ENCODE results near the gene PLAGL2.
A peak's percentile ranks its signal among the peaks of the same experiment; 100 is the strongest.

The PLAGL2 gene

DNA sequence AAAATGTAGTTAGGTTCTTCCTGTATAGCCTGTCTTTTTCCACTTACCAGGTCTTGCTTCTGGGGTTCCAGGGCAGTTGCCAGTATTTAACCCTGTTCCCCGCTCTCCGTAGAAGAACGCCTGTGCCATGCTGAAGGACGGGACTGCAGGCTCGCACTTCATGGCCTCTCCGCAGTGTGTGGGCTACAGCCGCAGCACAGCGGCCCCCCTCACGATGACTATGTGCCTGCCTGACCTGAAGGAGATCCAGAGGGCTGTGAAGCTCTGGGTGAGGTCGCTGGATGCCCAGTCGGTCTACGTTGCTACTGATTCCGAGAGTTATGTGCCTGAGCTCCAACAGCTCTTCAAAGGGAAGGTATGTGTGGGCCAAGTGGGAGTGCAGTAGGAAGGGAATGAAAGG, 23.2 kb upstream of the PLAGL2 start:
- no peak overlapping the region for H3K4me3 ChIP-seq (ENCODE audit: low read depth, low read length)
- H3K4me1 ChIP-seq (ENCODE audit: control insufficient read depth, insufficient read depth, low read length) = no peaks in the 10 kb centered on the region
- no peaks in the 10 kb centered on the region for H3K27me3 ChIP-seq (ENCODE audit: control insufficient read depth, insufficient read depth, low read length)
- no peaks in the 10 kb centered on the region for H3K9me3 ChIP-seq (ENCODE audit: control insufficient read depth, insufficient read depth, low read depth, low read length)
- no peak overlapping the region for H3K27ac ChIP-seq (ENCODE audit: low read depth, low read length)
- H3K9ac ChIP-seq (ENCODE audit: low read length) = no peak overlapping the region
- peaks cover 84% of the 10 kb centered on the region for H3K36me3 ChIP-seq (ENCODE audit: control insufficient read depth, insufficient read depth, low read length)

DNA sequence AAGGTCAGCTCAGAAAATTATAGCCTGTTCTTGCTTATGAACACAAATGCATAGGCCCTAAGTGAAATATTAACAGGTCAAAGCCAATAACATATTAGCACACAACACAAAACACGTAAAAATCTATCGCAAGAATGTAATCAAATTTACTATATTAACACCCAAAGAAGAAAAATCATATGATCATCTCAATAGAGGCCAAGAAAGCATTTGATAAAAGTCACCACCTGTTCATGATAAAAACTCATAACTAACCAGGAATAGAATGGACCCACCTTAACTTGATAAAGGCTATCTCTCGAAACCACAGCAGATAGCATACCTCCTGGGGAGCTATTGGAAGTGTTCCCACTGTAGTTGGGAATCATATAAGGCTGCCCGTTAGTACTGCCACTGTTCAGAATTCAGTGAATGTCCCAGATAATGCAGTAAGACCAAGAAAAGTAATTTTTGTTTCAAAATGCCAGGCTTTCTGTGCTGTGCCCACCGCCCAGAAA, 21.8 kb upstream of the PLAGL2 start:
- Histone ChIP-seq H3K27ac (ENCODE audit: low read depth, low read length) (no peak overlapping the region), H3K36me3 (ENCODE audit: control insufficient read depth, insufficient read depth, low read length) (peaks cover 78% of the 10 kb centered on the region)

DNA sequence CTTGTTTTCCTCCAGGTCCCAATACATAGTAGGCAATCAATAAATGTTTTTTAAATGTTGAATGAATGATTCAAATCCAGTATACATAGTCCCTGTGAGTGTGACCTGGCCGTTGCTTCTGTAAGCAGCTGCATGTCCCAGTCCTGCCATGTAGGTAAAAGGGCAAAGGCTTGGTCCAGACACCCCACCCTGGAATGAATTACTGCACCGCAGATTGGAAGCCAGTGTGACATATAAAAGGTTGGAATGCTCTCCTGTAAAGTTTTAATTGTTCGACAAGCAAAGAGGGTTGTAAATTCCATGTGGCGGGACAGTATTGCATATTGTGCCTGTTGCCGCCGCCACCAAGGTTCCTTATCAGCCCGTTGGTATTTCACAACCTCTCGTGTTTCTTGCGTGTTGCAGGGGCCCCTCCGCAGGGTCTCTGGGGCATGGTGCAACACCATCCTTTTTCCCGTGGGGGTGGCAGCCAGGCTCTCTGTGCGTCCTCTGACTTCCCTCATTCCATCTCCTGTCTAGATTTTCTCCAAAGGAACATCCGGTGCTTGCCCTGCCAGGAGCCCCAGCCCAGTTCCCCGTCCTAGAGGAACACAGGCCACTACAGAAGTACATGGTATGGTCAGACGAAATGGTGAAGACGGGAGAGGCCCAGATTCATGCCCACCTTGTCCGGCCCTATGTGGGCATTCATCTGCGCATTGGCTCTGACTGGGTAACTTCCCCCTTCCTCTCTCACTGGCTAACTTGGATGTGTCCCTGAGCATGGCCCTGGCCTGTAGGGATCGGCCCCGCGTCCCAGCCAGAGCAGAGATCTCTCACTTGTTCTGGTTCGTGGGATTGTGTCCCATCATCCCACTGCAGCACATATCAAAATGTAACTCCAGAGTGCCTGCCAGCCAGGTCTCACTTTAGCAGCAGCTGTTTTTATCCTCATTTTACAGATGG, 20.5 kb upstream of the PLAGL2 start:
- H3K9ac ChIP-seq (ENCODE audit: low read length) = peak overlapping the region; percentile 7
- no peaks in the 10 kb centered on the region for H3K9me3 ChIP-seq (ENCODE audit: control insufficient read depth, insufficient read depth, low read depth, low read length)
- no peak overlapping the region for H3K4me3 ChIP-seq (ENCODE audit: low read depth, low read length)
- no peaks in the 10 kb centered on the region for H3K4me1 ChIP-seq (ENCODE audit: control insufficient read depth, insufficient read depth, low read length)
- no peak overlapping the region for H3K27ac ChIP-seq (ENCODE audit: low read depth, low read length)
- peaks cover 76% of the 10 kb centered on the region for H3K36me3 ChIP-seq (ENCODE audit: control insufficient read depth, insufficient read depth, low read length)
- H3K27me3 ChIP-seq (ENCODE audit: control insufficient read depth, insufficient read depth, low read length) = no peaks in the 10 kb centered on the region

More for the DNA sequence above, 21.8 kb upstream of the PLAGL2 start:
- Histone ChIP-seq H3K4me3 (ENCODE audit: low read depth, low read length) (no peak overlapping the region), H3K9ac (ENCODE audit: low read length) (no peak overlapping the region), H3K27me3 (ENCODE audit: control insufficient read depth, insufficient read depth, low read length) (no peaks in the 10 kb centered on the region), H3K4me1 (ENCODE audit: control insufficient read depth, insufficient read depth, low read length) (no peaks in the 10 kb centered on the region), H3K9me3 (ENCODE audit: control insufficient read depth, insufficient read depth, low read depth, low read length) (no peaks in the 10 kb centered on the region)

DNA sequence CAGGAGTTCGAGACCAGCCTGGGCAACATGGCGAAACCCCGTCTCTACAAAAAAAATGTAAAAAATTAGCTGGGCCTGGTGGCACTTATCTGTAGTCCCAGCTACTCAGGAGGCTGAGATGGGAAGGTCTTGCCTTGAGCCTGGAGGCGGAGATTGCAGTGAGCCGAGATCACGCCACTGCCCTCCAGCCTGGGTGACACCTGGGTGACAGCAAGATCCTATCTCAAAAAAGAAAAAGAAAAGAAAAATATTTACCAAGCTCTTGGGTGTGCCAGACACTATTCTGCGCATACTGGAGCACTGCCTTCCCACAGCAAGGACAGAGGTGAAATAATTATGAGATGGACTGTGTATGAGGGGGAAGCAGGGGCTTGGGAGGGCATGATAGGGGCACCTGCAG, 19.8 kb upstream of the PLAGL2 start:
- H3K27ac ChIP-seq (ENCODE audit: low read depth, low read length) = no peak overlapping the region
- H3K4me1 ChIP-seq (ENCODE audit: control insufficient read depth, insufficient read depth, low read length) = no peaks in the 10 kb centered on the region
- no peak overlapping the region for H3K9ac ChIP-seq (ENCODE audit: low read length)
- no peaks in the 10 kb centered on the region for H3K27me3 ChIP-seq (ENCODE audit: control insufficient read depth, insufficient read depth, low read length)
- no peak overlapping the region for H3K4me3 ChIP-seq (ENCODE audit: low read depth, low read length)
- no peaks in the 10 kb centered on the region for H3K9me3 ChIP-seq (ENCODE audit: control insufficient read depth, insufficient read depth, low read depth, low read length)
- H3K36me3 ChIP-seq (ENCODE audit: control insufficient read depth, insufficient read depth, low read length) = peaks cover 76% of the 10 kb centered on the region

DNA sequence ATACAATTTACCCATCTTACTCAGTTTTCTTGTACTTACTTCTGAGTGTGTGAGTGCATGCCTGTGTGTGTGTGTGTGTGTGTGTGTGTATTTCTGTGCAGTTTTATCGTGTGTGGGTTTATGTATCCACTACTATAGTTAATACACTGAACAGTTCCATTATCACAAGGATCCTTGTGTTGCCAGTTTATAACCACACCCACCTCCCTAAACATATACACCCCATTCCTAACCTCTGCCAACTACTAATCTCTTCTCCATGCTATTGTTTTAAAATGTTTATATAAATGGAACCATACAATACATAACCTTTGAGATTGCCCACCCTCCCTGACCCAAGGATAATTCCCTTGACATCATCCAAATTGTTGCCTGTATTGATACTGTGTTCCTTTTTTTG, 18.8 kb upstream of the PLAGL2 start:
- Histone ChIP-seq H3K4me1 (ENCODE audit: control insufficient read depth, insufficient read depth, low read length) (no peaks in the 10 kb centered on the region), H3K27ac (ENCODE audit: low read depth, low read length) (no peak overlapping the region), H3K36me3 (ENCODE audit: control insufficient read depth, insufficient read depth, low read length) (peaks cover 76% of the 10 kb centered on the region), H3K27me3 (ENCODE audit: control insufficient read depth, insufficient read depth, low read length) (no peaks in the 10 kb centered on the region), H3K9ac (ENCODE audit: low read length) (no peak overlapping the region), H3K9me3 (ENCODE audit: control insufficient read depth, insufficient read depth, low read depth, low read length) (no peaks in the 10 kb centered on the region), H3K4me3 (ENCODE audit: low read depth, low read length) (no peak overlapping the region)

DNA sequence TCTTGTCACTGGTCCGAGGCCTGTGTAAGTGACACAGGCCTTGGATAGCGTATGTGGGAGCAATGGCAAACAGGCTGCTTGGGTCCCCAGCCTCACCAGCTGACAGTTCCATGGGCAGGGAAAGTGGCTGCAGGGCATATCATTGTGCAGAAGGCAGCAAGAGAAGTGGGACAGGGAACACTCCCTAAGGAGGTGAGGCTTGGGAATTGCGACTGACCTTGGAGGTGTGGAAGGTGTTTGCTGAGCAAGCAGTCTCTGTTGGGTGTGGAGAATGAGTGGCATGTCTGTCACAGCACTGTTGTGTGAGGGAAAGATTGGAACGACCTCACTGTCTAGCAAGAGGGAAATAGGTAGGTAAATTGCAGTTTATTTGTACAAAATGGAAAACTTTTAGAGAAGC, 16.9 kb upstream of the PLAGL2 start:
- peaks cover 77% of the 10 kb centered on the region for H3K36me3 ChIP-seq (ENCODE audit: control insufficient read depth, insufficient read depth, low read length)
- no peaks in the 10 kb centered on the region for H3K27me3 ChIP-seq (ENCODE audit: control insufficient read depth, insufficient read depth, low read length)
- no peak overlapping the region for H3K27ac ChIP-seq (ENCODE audit: low read depth, low read length)
- H3K9me3 ChIP-seq (ENCODE audit: control insufficient read depth, insufficient read depth, low read depth, low read length) = no peaks in the 10 kb centered on the region
- H3K4me3 ChIP-seq (ENCODE audit: low read depth, low read length) = no peak overlapping the region
- no peak overlapping the region for H3K9ac ChIP-seq (ENCODE audit: low read length)
- H3K4me1 ChIP-seq (ENCODE audit: control insufficient read depth, insufficient read depth, low read length) = no peaks in the 10 kb centered on the region

DNA sequence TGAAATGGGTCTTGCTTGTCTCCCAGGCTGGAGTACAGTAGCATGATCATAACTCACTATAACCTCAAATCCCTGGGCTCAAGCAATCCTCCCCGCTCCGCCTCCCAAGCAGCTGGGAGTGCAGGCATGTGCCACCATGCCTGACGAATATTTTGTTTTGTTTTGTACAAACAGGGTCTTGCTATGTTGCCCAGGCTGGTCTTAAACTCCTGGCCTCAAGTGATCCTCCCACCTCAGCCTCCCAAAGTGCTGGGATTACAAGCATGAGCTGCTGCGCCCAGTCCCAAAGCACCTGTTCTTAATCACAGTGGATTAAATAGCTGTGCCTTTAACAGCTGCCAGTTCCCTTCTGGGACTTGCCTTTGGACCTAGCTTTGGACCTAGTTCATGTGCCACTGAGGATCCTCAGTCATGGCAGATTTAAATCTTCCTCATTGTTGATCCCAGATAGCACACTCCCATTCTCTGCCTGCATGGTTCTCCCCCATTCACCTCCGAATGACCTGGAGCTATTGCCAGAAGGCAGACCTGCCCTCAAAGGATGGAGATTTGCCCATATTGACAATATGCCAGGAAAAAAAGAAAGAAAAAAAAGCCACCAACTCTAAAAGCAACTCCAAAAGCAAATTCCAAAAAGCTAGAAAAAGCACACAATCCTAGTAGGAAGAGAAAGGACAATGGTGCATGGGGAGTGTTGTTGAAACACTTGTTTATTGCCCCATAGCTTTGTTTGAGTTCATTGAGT, 10.8 kb upstream of the PLAGL2 start:
- H3K9ac ChIP-seq (ENCODE audit: low read length) = no peak overlapping the region
- no peaks in the 10 kb centered on the region for H3K4me1 ChIP-seq (ENCODE audit: control insufficient read depth, insufficient read depth, low read length)
- no peak overlapping the region for H3K27ac ChIP-seq (ENCODE audit: low read depth, low read length)
- no peaks in the 10 kb centered on the region for H3K27me3 ChIP-seq (ENCODE audit: control insufficient read depth, insufficient read depth, low read length)
- H3K36me3 ChIP-seq (ENCODE audit: control insufficient read depth, insufficient read depth, low read length) = peaks cover 82% of the 10 kb centered on the region
- no peaks in the 10 kb centered on the region for H3K9me3 ChIP-seq (ENCODE audit: control insufficient read depth, insufficient read depth, low read depth, low read length)
- no peak overlapping the region for H3K4me3 ChIP-seq (ENCODE audit: low read depth, low read length)

DNA sequence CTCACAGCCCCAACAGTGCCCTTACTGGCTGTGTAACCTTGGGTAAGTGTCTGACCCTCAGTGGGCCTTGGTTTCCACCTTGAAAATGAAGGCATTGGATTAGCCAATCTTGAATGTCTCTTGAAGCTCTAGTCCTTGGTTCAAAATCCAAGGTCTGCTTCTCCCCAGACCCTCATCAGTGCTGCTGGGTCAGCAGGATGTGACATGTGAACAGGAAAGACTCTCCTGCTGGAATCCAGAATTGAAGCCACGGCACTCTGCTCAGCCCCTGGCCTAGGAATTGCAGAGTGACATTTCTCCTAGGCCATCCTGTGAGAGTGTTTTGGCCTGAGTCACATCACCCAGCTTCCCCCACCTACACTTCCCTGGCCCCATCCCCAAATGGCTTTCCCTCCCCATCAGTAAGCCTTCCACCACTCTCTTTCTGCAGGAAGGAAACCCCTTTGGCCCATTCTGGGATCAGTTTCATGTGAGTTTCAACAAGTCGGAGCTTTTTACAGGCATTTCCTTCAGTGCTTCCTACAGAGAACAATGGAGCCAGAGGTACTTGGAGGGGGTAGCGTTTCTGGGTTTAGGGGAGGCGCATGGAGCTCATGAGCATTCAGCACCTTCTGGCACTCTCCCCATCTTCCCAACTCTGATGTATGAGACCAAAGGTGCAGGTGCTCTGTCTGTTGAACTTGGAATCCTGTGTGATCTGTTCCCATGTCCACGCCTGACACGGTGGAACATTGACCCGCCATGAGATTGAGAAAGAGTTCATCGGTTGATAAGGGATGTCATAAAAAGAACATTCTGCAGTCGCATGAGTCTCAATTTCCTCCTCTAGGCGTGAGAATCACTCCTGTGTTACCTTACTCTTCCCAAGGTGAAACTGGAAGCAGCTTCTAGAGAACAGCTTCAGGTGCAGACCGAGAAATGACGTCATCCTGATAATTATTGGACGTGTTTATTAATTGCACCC, 8.9 kb upstream of the PLAGL2 start:
- no peaks in the 10 kb centered on the region for H3K9me3 ChIP-seq (ENCODE audit: control insufficient read depth, insufficient read depth, low read depth, low read length)
- no peaks in the 10 kb centered on the region for H3K4me1 ChIP-seq (ENCODE audit: control insufficient read depth, insufficient read depth, low read length)
- no peak overlapping the region for H3K27ac ChIP-seq (ENCODE audit: low read depth, low read length)
- no peak overlapping the region for H3K4me3 ChIP-seq (ENCODE audit: low read depth, low read length)
- H3K27me3 ChIP-seq (ENCODE audit: control insufficient read depth, insufficient read depth, low read length) = no peaks in the 10 kb centered on the region
- H3K9ac ChIP-seq (ENCODE audit: low read length) = no peak overlapping the region
- peaks cover 77% of the 10 kb centered on the region for H3K36me3 ChIP-seq (ENCODE audit: control insufficient read depth, insufficient read depth, low read length)

DNA sequence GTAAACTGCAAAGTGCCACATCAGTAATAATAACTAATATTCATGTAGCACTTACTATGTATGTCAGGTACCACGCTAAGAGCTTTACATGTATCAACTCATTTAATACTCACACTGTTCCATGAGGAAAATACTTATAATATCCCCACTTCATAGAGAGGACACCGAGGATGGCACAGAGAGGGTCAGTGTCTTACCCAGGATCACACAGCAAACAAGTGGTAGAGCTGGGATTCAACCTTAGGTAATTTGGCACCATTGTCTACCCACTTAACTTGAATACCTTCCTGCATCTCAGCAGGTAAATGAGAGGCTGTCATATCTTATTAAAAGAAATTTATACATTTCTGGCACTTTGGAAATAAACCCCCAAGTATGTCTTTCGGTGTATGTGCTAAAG, 8.2 kb upstream of the PLAGL2 start:
- Histone ChIP-seq H3K9ac (ENCODE audit: low read length) (no peak overlapping the region), H3K36me3 (ENCODE audit: control insufficient read depth, insufficient read depth, low read length) (peaks cover 75% of the 10 kb centered on the region)

DNA sequence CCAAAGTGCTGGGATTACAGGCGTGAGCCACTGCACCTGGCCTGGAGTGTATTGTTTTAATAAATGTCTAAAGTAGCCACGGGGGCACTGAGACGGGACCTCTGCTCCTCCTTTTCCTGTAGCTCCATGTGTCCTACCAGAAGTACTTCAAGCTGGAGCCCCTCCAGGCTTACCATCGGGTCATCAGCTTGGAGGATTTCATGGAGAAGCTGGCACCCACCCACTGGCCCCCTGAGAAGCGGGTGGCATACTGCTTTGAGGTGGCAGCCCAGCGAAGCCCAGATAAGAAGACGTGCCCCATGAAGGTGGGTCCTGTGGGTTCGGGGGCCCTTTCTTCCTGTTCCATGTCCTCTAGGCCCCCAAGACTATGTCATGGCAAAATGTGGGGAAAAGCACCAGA, 7.6 kb upstream of the PLAGL2 start:
- Histone ChIP-seq H3K4me1 (ENCODE audit: control insufficient read depth, insufficient read depth, low read length) (no peaks in the 10 kb centered on the region), H3K4me3 (ENCODE audit: low read depth, low read length) (no peak overlapping the region), H3K9ac (ENCODE audit: low read length) (no peak overlapping the region), H3K27ac (ENCODE audit: low read depth, low read length) (no peak overlapping the region), H3K9me3 (ENCODE audit: control insufficient read depth, insufficient read depth, low read depth, low read length) (no peaks in the 10 kb centered on the region), H3K36me3 (ENCODE audit: control insufficient read depth, insufficient read depth, low read length) (peaks cover 78% of the 10 kb centered on the region), H3K27me3 (ENCODE audit: control insufficient read depth, insufficient read depth, low read length) (no peaks in the 10 kb centered on the region)

More for the DNA sequence above, 8.2 kb upstream of the PLAGL2 start:
- Histone ChIP-seq H3K27me3 (ENCODE audit: control insufficient read depth, insufficient read depth, low read length) (no peaks in the 10 kb centered on the region), H3K27ac (ENCODE audit: low read depth, low read length) (no peak overlapping the region), H3K4me3 (ENCODE audit: low read depth, low read length) (no peak overlapping the region), H3K9me3 (ENCODE audit: control insufficient read depth, insufficient read depth, low read depth, low read length) (no peaks in the 10 kb centered on the region), H3K4me1 (ENCODE audit: control insufficient read depth, insufficient read depth, low read length) (no peaks in the 10 kb centered on the region)
